H9 (cell line): Measurements from ENCODE around the gene TANGO6. TPM values are rescaled to one million over a fixed set of nuclear protein-coding genes. Genes with fewer than 3 reads are reported as not detected.
A peak's percentile ranks its signal among the peaks of the same experiment; 100 is the strongest.

Experiments
- DNase-seq: peaks from one replicate; pipeline ENCODE4 v3.0.0-alpha.2; 2017
- H2AFZ ChIP-seq: one replicate; pipeline ENCODE4 v1.6.1; 2013; ENCODE audit warnings: mild to moderate bottlenecking, low read length, control low read depth, moderate library complexity
- H2AK5ac ChIP-seq: 2 replicates; pipeline ENCODE4 v1.6.1; 2013; ENCODE audit warnings: low read length, control low read depth, mixed read lengths; ENCODE audit not compliant: insufficient read length
- H2BK120ac ChIP-seq: one replicate; pipeline ENCODE4 v1.6.1; 2013; ENCODE audit warnings: low read depth, mild to moderate bottlenecking, low read length, control low read depth, inconsistent platforms; ENCODE audit not compliant: poor library complexity, severe bottlenecking
- H2BK12ac ChIP-seq: 2 replicates; pipeline ENCODE4 v1.6.1; 2013; ENCODE audit warnings: low read length, control low read depth, mixed read lengths, low read depth; ENCODE audit not compliant: insufficient read length
- H2BK15ac ChIP-seq: 2 replicates; pipeline ENCODE4 v1.6.1; 2013; ENCODE audit warnings: low read depth, low read length, control low read depth
- H2BK20ac ChIP-seq: one replicate; pipeline ENCODE4 v1.6.1; 2013; ENCODE audit warnings: low read depth, mild to moderate bottlenecking, low read length, control low read depth, inconsistent platforms; ENCODE audit not compliant: poor library complexity, severe bottlenecking
- H2BK5ac ChIP-seq: 2 replicates; pipeline ENCODE4 v1.6.1; 2013; ENCODE audit warnings: low read length, control low read depth, mixed read lengths; ENCODE audit not compliant: insufficient read length
- H3K14ac ChIP-seq: 2 replicates; pipeline ENCODE4 v1.6.1; 2013; ENCODE audit warnings: low read length, control low read depth; ENCODE audit not compliant: insufficient read depth
- H3K18ac ChIP-seq: 2 replicates; pipeline ENCODE4 v1.6.1; 2013; ENCODE audit warnings: low read depth, mild to moderate bottlenecking, mixed read lengths, low read length, control low read depth; ENCODE audit not compliant: insufficient read length
- H3K23ac ChIP-seq: 2 replicates; pipeline ENCODE4 v1.6.1; 2013; ENCODE audit warnings: low read length, control low read depth, mixed read lengths, low read depth; ENCODE audit not compliant: insufficient read length
- H3K23me2 ChIP-seq: 2 replicates; pipeline ENCODE4 v1.6.1; 2013; ENCODE audit warnings: low read depth, mild to moderate bottlenecking, mixed read lengths, low read length, control low read depth; ENCODE audit not compliant: insufficient read length, poor library complexity, severe bottlenecking
- H3K27ac ChIP-seq: 2 replicates; pipeline ENCODE4 v1.5.1; 2013; ENCODE audit warnings: low read length, control low read depth, mixed read lengths, low read depth; ENCODE audit not compliant: insufficient read length
- H3K27me3 ChIP-seq: 2 replicates; pipeline ENCODE4 v1.6.1; 2013; ENCODE audit warnings: low read length, control low read depth, inconsistent platforms; ENCODE audit not compliant: insufficient read depth
- H3K4ac ChIP-seq: 2 replicates; pipeline ENCODE4 v1.6.1; 2013; ENCODE audit warnings: low read depth, mild to moderate bottlenecking, control low read depth, inconsistent platforms, low read length, moderate library complexity
- H3K4me1 ChIP-seq: 2 replicates; pipeline ENCODE4 v1.6.1; 2013; ENCODE audit warnings: low read length, control low read depth, inconsistent platforms; ENCODE audit not compliant: insufficient read depth
- H3K4me2 ChIP-seq: 2 replicates; pipeline ENCODE4 v1.6.1; 2013; ENCODE audit warnings: low read length, control low read depth, mixed read lengths; ENCODE audit not compliant: insufficient read length, insufficient read depth
- H3K56ac ChIP-seq: 2 replicates; pipeline ENCODE4 v1.6.1; 2013; ENCODE audit warnings: low read depth, mild to moderate bottlenecking, mixed read lengths, low read length, control low read depth; ENCODE audit not compliant: insufficient read length
- H3K79me1 ChIP-seq: 2 replicates; pipeline ENCODE4 v1.6.1; 2013; ENCODE audit warnings: low read depth, mild to moderate bottlenecking, moderate library complexity, low read length, control low read depth, inconsistent platforms; ENCODE audit not compliant: insufficient read depth, poor library complexity, severe bottlenecking
- H3K79me2 ChIP-seq: 2 replicates; pipeline ENCODE4 v1.6.1; 2013; ENCODE audit warnings: low read length, control low read depth, inconsistent platforms; ENCODE audit not compliant: insufficient read depth
- H3K9ac ChIP-seq: 2 replicates; pipeline ENCODE4 v1.6.1; 2013; ENCODE audit warnings: low read length, control low read depth, mixed read lengths; ENCODE audit not compliant: insufficient read length; ENCODE audit errors: extremely low read depth
- H3K9me3 ChIP-seq: one replicate; pipeline ENCODE4 v1.6.1; 2013; ENCODE audit warnings: low read depth, low read length, inconsistent platforms; ENCODE audit not compliant: control insufficient read depth
- H3T11ph ChIP-seq: one replicate; pipeline ENCODE4 v1.6.1; 2013; ENCODE audit warnings: mild to moderate bottlenecking, low read length, control low read depth, inconsistent platforms
- H4K20me1 ChIP-seq: one replicate; pipeline ENCODE4 v1.6.1; 2013; ENCODE audit not compliant: control insufficient read depth, insufficient read length, insufficient read depth
- H4K5ac ChIP-seq: 2 replicates; pipeline ENCODE4 v1.6.1; 2013; ENCODE audit warnings: low read depth, mild to moderate bottlenecking, mixed read lengths, low read length, control low read depth; ENCODE audit not compliant: insufficient read length
- H4K8ac ChIP-seq: replicated peaks from 2 replicates; pipeline ENCODE4 v1.6.1; 2013; ENCODE audit warnings: low read length, control low read depth, mixed read lengths, low read depth; ENCODE audit not compliant: insufficient read length
- H4K91ac ChIP-seq: 2 replicates; pipeline ENCODE4 v1.6.1; 2013; ENCODE audit warnings: low read depth, mild to moderate bottlenecking, moderate library complexity, mixed read lengths, low read length, control low read depth; ENCODE audit not compliant: insufficient read length
- H3K27ac Mint-ChIP-seq, 3 experiments: 2 replicates in 2 of 3; 3 replicates in 1 of 3; pipeline ENCODE4 v1.8.0; 2020 to 2021; ENCODE audit warnings: mixed read lengths in 3 of 3, mild to moderate bottlenecking in 1 of 3, moderate library complexity in 1 of 3
- H3K27me3 Mint-ChIP-seq: 2 replicates; pipeline ENCODE4 v1.8.0; 2021; ENCODE audit warnings: low read depth, mild to moderate bottlenecking, moderate library complexity, mixed read lengths
- H3K36me3 Mint-ChIP-seq, 3 experiments: 2 replicates in 2 of 3; 3 replicates in 1 of 3; pipeline ENCODE4 v1.8.0; 2020 to 2021; ENCODE audit warnings: low read depth in 3 of 3, mixed read lengths in 3 of 3; ENCODE audit not compliant: insufficient read depth in 1 of 3
- H3K4me1 Mint-ChIP-seq, 2 experiments: 2 replicates each; pipeline ENCODE4 v1.8.0; 2020; ENCODE audit warnings: mixed read lengths in 2 of 2
- H3K4me3 Mint-ChIP-seq, 2 experiments: 2 replicates in 1 of 2; 3 replicates in 1 of 2; pipeline ENCODE4 v1.8.0; 2020 to 2021; ENCODE audit warnings: mild to moderate bottlenecking in 2 of 2, mixed read lengths in 2 of 2, moderate library complexity in 1 of 2
- H3K9me3 Mint-ChIP-seq, 2 experiments: 2 replicates in 1 of 2; 3 replicates in 1 of 2; pipeline ENCODE4 v1.8.0; 2020; ENCODE audit warnings: mild to moderate bottlenecking in 2 of 2, mixed read lengths in 2 of 2, moderate library complexity in 1 of 2
- CTCF ChIP-seq: fragments of 200-600 bp; sonication (generic); conservative IDR thresholded peaks from 3 replicates; pipeline ENCODE4 v1.8.0; 2021; ENCODE audit warnings: antibody characterized with exemption, mild to moderate bottlenecking
- WGBS: extraction: QIAGEN DNeasy Blood & Tissue Kit; methylation state at CpG from one replicate; pipeline ENCODE4 v1.1.7; 2013; ENCODE audit warnings: missing lambda C conversion rate, low lambda C conversion rate, mixed read lengths; ENCODE audit not compliant: insufficient read length; ENCODE audit errors: extremely low coverage; 5-methylcytosine and 5-hydroxymethylcytosine counted together
- total RNA-seq: library from RNA; stranded (reverse); gene quantifications from 2 replicates; pipeline ENCODE4 v1.2.1, GENCODE V29; 2021

TANGO6 gene
- total RNA-seq, 1 experiment from 2014 or later, result 12.0 TPM

GRCh38 chr16:68883685-68884084 lies 40.4 kb downstream of the TANGO6 start:
- no peak overlapping the region for H2BK12ac ChIP-seq
- H2BK15ac ChIP-seq, result no peak overlapping the region
- Mint-ChIP-seq H3K4me3 (no peak overlapping the region), H3K27ac (peak overlapping the region in 1 of 3 experiments; percentile 10; a peak in 2 of 7 replicates), H3K27me3 (no peaks in the 10 kb centered on the region), H3K36me3 (peaks cover 2 to 11% (median 9%) of the 10 kb centered on the region in 3 experiments; a peak in 4 of 7 replicates), H3K9me3 (no peaks in the 10 kb centered on the region), H3K4me1 (no peaks in the 10 kb centered on the region)
- H3K4ac ChIP-seq, result no peak overlapping the region
- H3K23me2 ChIP-seq, result no peaks in the 10 kb centered on the region
- no peak overlapping the region for H2BK5ac ChIP-seq
- no peak overlapping the region for H3K9ac ChIP-seq
- no peak overlapping the region for H2AK5ac ChIP-seq
- H4K20me1 ChIP-seq, result no peaks in the 10 kb centered on the region
- no peak overlapping the region for H3K4me2 ChIP-seq
- H3K56ac ChIP-seq, result no peak overlapping the region
- no CpG with 5 or more reads among the region's 6 CpGs for WGBS
- H3K27ac ChIP-seq, result no peak overlapping the region
- H3K27me3 ChIP-seq, result no peaks in the 10 kb centered on the region
- no peak overlapping the region for H2BK20ac ChIP-seq
- no peak overlapping the region for H3K23ac ChIP-seq
- no peak overlapping the region for H3K14ac ChIP-seq
- H3K9me3 ChIP-seq, result no peaks in the 10 kb centered on the region
- H3K18ac ChIP-seq, result no peak overlapping the region
- H3K79me2 ChIP-seq, result no peaks in the 10 kb centered on the region
- no peaks in the 10 kb centered on the region for H3K4me1 ChIP-seq
- DNase-seq, result no peak
- no peak overlapping the region for H2AFZ ChIP-seq
- no peak for TF ChIP-seq CTCF
- H4K91ac ChIP-seq, result no peak overlapping the region
- H4K8ac ChIP-seq, result no peak overlapping the region
- no peak overlapping the region for H4K5ac ChIP-seq
- H3T11ph ChIP-seq, result no peak overlapping the region
- H3K79me1 ChIP-seq, result no peaks in the 10 kb centered on the region
- H2BK120ac ChIP-seq, result no peak overlapping the region
